HG02884 (cell line): Measurements from ENCODE around the gene GAGE10.
A peak's percentile ranks its signal among the peaks of the same experiment; 100 is the strongest.

ENCODE experiments used
- ATAC-seq: cut with Tn5 transposase; IDR thresholded peaks from one replicate; pipeline ENCODE4 v1.9.1; 2021; ENCODE audit warnings: mild to moderate bottlenecking, moderate library complexity; ENCODE audit not compliant: unreplicated experiment

Gene GAGE10

GRCh38 chrX:49303346-49303745 lies at the start of gene GAGE10:
GAGE10 (plus strand) TSS chrX:49303646; CDS start chrX:49304860, 1,214 bp downstream.
- ATAC-seq, result no peak

- no peak for ATAC-seq
Observed at GRCh38 chrX:49254639-49255038, 48.8 kb upstream of the GAGE10 start.

DNA sequence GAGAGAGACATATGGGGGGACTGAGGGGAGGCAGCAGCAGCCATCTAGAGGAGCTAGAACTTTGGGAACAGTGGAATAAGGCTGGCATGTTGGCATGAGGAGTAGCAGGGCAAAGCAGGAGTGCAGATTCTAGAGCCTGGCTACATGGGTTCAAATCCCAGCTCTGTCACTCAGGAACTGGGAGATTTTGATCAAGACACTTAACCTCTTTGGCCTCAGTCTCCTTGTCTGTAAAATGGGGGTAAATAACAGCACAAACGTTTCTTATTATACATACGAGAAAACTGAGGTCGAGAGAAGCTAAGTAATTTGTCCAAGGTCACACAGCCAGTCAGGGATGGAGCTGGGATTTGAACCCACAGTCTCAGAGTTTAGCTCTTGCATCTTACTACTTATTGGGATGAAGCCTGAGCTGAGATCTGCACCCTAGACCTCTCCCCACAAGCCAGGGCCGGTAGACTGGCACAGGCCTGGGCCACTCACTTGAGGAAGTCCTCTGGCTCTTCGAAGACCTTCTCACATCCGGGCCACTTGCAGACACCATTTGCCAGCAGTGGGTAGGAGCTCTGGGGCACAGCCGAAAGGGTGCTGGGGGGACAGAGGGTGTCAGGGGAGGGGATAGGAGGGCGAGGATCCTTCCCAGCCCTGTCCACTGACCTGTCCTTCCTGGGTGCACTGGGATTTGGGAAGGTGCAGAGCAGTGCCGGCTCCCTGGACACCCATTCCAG lies 47.0 kb upstream of the GAGE10 start:
- ATAC-seq, result no peak

GRCh38 chrX:49257074-49257790 lies 46.2 kb upstream of the GAGE10 start:
- no peak for ATAC-seq

DNA sequence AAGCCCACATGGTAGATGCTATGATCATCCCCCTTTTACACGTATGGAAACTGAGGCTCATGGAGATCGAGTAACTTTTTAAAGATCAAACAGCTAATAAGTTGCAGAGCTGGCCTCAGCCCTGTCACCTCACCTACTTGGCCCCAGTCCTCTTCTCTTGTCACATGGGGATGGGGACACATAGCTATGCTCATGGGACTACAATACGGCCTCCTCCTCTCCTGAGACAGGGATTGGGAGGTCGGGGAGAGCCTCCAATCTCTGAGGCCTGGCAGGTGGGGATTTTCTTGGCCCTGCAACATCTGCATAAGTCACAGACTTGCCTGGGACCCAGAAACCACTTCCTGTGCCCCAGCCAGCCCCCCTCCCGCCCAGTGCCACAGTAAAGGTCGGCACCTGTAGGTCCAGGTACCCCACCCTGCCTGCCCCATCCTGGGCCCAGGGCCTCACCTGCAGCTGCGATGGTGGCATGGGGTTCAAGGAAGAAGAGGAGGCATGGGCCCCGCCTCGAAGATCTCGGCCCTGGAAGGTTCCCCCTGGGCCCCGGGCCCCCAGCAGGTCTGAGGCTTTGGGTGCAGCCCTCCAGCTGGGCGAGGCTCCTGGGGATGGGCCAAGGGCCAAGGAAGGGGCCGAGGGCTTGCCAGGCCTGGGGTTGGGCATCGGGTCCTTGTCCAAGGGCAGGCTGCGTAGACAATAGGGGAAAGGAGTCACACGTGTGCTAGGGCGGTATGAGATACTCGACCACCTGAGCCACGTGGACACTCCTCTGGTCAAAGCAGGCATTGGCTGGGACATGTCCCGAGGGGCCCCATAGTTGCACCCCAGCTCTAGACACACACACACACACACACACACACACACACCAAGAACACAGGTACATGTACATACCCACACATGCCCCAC lies 45.3 kb upstream of the GAGE10 start:
- no peak for ATAC-seq

- ATAC-seq, result no peak
Observed at GRCh38 chrX:49258749-49259124, 44.7 kb upstream of the GAGE10 start.

- no peak for ATAC-seq
Observed at GRCh38 chrX:49260221-49260985, 43.0 kb upstream of the GAGE10 start.

DNA sequence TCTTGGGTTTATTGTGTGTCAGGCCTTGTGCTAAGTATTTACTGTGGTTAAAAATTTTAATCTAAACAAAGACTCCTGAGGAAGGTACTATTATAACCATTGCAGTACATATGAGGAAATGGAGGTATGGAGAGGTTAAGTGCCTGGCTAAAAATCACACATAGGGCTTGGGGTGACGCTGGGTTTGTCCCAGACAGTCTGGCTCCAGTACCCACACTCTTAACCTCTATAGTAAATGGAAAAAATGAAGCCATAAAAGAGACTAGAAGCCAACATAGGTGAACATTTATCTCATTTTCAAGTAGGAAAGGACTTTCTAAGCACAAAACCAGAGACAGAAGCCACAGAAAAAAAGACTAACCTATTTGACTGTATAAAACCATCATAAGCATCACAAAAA lies 40.8 kb upstream of the GAGE10 start:
- ATAC-seq, result no peak

GRCh38 chrX:49263631-49264030 lies 39.8 kb upstream of the GAGE10 start:
- no peak for ATAC-seq

GRCh38 chrX:49264460-49264859 lies 39.0 kb upstream of the GAGE10 start, which contains the start of gene FOXP3:
FOXP3 (minus strand) TSS chrX:49264710; CDS start chrX:49258505, 6,205 bp downstream.
- ATAC-seq, result no peak

DNA sequence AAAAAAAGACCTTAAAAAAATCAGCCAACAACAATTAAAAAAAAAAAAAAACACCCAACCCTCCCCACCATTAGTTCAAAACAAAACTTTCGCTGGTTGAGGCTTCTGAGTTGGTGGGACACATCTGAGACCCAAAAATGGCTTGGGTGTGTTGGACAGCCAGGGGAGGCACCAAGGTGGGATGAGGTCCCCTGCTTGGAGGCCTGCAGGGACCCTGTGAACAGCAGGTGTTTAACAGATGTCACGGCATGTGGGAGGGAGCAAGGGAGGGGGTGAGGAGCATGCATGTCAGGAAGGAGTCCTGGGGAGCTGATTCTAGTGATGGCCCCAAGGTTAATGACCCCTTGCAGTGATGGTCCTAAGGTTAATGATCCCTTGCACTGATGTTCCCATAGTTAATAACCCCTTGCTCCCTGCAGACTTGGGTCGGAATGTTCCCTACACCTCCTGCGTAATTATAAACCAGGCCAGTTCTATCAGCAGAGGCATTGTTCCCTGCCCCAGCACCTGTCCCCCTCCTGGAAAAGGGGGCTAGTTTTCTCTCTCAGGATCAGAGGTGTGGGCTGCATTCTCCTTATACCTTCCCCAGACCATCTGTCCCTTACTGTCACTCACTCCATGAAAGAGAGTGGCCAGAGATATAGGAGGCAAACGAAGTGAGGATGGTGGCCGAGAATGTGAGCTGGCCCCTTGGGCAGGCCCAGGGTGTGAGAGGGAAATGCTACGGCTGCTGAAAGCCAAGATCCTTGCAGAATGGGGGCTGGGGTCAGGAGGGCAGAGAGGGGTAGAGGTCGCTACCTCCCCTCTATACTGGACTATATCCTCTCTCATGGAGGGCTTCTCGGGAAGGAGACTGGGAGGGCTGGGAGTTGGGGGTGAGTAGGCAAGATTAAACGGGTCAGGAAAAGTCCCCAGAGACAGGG lies 36.7 kb upstream of the GAGE10 start:
- ATAC-seq, result no peak

GRCh38 chrX:49268702-49269009 lies 34.8 kb upstream of the GAGE10 start:
- no peak for ATAC-seq

DNA sequence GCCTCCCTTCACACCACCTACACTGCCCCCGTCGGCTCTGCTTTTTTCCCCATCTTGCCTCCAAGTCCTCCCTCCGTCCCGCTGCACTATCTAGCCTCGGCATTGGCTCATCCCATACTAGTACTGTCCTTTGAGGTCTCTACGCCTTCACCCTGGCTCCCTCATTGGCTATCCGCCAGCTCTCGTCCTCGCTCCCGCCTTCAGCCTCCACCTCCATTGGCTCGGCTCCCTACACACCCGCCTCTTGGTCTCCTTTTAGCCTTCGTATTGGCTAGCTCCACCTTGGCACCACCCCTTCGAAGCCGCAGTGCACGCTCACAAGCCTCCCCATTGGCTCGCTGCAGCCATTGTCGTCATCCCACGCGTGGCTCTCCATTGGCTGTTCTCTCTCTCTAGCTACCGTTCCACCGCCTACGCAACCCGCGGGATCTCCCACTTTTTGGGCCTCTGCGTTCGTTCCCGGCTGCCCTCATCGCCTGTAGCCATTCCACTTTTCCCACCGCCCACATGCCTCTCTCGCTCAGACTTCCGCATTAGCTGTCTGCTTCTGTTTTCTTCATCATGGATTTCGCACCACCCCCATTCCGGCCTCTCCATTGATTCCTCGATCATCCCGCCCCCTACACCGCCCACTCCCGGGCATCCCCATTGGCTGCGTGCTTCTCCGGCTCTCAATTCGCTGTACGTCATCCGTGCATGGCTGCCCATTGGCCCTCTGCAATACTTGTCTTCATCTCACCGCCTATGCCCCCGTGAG lies 34.3 kb upstream of the GAGE10 start:
- peak; percentile 89 for ATAC-seq

GRCh38 chrX:49269767-49270248 lies 33.6 kb upstream of the GAGE10 start, which contains the start of gene PPP1R3F:
PPP1R3F (plus strand) TSS chrX:49269793; CDS start chrX:49269870, 77 bp downstream.
- ATAC-seq, result peak; percentile 7

DNA sequence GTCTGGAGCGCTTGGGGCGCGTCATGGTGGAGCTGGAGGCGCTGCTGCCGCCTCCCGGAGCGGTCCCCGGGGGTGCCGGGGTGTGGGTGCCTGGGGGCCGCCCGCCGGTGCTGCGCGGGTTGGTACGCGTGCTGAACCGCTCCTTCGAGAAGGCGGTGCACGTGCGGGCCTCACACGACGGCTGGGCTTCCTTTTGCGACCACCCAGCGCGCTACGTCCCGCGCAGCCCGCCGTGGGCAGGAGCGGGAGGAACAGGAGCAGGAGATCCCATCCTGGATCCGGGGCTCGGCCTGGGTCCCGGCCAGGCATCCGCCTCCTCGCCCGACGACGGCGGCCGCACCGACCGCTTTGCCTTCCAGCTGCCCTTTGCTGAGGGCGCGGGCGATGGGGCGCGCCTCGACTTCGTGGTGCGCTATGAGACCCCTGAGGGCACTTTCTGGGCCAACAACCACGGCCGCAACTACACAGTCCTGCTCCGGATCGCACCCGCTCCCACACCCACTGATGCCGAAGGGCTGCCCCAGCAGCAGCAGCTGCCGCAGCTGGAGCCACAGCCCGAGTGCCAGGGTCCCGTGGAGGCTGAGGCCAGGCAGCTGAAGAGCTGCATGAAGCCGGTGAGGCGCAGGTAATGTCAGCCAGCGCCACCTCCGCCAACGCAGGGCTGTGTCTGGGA lies 33.1 kb upstream of the GAGE10 start:
- no peak for ATAC-seq

- no peak for ATAC-seq
Observed at GRCh38 chrX:49271341-49271740, 32.1 kb upstream of the GAGE10 start.

DNA sequence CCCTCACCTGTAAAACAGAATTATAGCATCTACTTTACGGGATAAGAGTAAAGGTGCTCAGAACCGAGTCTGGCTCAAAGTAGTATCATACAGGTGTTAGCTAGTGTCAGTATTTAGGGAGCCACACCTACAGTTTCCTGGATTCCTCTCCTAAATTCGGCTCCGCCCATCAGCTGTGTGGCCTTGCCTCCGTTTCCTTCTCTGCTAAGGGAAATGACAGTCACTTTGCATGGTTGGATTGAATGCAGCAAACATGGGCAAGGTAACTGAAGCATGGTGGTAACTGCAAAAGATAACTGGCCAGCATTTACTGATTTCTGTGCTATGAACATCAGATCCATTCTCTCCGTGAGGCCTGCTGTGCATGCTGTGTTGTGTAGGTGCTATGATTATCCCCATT lies 31.0 kb upstream of the GAGE10 start:
- no peak for ATAC-seq

DNA sequence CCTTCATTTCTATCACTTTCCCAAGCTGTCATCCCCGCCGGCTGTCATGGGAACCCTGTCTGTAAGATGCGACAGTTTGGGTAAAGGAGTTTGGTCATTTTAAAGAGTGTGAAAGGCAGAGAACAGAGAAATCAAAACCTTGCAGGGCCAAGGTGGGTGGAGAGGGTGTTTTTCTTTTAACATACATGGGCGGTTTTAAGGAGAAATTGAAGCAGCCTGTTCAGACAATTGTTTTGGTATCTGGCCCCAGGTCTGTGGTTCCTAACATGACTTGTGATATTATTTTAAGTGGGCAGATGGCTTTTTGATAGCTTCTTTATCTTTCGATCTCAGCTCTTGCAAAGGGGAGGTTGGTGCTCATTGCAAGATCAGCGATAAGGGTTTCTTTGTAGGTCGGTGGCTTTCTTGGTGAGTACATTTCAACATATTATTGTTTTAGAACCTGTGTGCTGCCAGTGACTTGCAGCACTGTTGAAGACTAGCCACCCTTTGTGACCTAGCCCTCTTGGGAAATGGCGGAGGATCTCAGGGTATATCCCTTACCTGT lies 30.2 kb upstream of the GAGE10 start:
- ATAC-seq, result no peak
